Measurements from ENCODE around the gene ATP13A3.

Gene ATP13A3

DNA sequence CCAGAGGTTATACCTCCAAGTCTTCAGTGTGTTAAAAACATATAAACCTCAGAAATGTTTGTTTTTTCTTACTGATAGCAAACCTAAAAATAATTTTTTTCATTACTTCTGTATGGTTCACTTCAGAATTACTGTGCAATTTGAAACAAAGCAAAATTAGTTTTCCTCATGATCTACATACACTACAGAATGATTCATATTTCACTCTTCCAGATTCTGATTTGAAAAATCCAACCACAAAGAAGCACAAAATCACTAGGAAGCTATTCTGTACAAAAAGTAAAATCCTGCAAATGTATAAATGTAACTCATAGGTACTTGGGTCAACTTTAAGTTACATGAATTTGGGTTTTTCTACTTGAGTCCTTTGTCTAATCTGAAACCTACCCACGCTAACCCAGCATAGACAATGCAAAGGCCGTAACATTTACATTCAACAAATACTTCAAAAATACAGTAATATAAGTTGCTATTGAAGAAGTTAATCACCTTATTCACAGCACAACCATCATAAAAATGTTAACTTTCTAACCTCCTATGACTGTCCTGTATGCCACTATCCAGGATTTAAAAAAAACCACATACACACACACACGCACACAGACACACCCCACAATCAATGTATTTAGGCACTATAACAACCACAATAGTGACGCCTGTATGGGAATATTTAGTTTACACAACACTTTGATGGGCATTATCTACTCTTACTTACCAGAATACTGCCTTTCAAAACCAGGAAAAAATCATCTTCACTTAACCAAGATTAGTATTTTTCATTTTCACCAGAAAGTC lies 11.5 kb downstream of the ATP13A3 start:
- DNase-seq: no peak

DNA sequence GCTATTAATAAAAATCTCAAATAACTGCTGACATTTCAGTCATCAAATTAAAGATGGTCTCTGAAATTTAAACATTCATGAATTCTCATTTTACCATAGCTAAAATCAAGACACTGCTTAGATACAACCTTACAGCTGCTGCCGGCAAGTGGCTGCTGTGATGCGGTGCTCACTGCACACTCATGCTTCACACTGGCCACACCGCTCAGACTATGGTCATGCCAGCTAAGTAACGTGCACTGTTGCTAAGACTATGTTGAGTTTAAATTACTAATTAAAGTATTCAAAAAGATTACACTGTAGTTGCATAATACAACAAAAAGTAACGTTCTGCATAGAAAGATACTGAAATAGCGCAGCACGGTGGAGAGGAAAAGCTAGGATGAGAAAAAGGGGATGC lies 12.1 kb downstream of the ATP13A3 start:
- no peak for DNase-seq

DNA sequence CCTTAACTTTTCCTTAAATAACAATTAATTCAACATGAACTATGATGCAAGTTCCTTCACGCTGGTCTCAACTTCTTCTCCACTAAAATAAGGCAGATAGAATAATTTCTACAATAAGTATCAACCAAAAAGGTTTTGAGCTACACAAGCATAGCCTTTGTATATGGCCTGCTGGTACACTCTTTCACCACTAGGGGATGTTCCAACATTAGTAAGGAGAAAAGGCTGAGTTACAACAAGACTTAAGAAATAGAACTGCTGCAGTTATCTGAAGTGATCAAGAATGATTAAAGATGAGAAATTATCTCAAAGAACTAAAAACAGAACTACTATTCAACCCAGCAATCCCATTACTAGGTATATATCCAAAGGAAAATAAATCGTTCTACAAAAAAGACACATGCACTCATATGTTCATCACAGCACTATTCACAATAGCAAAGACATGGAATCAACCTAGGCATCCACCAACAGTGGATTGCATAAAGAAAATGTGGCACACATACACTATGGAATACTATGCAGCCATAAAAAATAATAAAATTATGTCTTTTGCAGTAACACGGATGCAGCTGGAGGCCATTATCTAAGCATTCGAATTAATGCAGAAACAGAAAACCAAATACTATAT lies 14.4 kb downstream of the ATP13A3 start:
- DNase-seq: peak; percentile 73 to 75

DNA sequence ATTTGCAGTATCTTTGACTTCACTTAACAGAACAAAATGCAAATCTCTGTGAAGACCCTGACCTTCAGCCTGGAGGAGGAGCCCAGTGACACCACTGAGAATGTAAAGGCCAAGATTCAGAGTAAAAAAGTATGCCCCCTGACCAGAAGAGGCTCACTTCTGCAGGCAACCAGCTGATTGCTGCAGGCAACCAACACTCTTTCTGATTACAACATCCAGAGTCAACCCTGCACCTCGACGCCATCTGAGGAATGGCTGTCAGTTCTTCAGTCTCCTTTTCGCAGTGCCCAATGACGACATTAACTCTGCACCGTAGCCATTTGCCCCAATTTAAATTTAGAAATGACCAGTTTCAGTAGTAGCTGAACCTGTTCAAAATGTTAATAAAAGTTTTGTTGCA lies 14.9 kb downstream of the ATP13A3 start:
- peak; percentile 31 to 37 for DNase-seq

DNA sequence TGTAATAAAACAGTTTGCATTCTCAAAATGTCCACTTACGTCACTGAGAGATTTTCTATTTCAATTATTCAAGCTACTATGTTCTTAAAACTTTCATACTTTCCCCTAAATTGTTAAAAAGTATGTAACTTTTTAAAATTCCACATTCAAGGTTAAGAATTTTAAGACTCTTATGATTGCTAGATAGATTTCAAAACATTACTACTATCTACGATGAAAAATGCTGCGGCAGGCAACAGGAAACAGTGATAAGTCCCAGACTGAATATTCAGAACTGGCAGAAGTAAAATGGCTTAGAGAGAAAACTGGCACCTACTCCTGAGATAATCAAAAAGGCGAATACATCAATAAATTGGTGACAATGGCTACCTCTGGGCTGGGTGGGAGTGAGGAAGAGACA lies 16.2 kb downstream of the ATP13A3 start:
- DNase-seq: no peak

DNA sequence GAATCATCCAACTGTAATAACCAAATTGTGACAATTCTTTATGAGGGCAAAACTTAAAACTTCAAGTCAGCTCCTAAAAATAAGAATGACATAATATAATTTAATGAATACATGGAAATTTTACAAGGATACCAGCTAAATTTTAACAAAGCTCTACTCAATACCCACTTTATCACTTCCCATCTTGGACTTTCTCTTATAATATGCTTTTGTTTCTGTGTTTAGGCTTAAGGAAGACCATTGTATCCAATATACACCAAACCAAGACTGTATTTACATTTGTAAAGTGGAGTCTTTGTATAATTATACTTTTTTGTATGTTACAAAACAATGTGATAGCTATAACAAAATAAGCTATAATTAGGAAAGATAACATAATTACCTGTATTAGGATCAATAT lies 16.8 kb downstream of the ATP13A3 start:
- no peak for DNase-seq

DNA sequence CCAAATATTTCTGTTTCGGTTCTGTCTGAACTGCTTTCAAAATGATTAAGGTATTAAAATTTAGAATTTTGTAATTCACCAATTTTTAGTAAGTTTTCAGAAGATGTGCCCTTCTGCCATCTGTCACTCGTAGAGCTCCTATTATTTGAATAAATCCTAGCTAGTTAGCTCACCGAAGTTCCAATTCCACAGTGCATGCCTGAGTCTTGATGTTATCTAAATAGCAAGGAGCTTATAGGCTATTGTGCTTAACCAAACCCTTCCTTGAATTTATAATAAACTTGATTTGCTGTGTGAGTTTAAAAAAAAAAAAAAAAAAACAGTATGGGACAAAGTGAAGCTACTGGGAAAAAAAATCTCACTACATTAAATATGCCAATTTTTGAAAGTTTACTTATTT lies 18.7 kb downstream of the ATP13A3 start:
- DNase-seq: no peak

DNA sequence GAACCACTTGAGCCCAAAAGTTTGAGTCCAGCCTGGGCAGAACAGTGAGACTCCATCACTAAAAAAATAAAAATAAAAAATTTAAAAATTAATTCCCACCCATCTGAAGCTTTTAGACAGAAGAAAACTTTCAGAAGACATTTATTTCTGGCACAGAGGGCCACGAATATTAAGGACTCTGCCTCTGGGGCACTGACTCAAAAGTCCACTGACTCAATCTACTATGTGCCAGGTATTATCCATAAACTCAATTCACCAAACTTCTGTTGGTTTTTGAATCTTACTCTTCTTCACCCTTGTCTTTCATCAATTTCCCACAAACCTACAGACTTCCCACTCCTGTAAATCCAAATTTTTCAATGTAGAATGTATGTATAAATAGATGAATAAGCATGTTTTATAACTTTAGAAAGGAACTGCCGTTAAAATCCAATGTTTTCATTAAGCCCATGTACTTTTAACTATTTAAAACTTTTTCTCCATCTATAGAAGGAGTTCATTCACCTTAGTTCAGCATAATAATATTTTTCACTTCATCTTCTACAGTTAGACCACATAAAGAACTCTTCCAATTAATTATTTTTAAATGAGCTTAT lies 19.9 kb downstream of the ATP13A3 start:
- no peak for DNase-seq

DNA sequence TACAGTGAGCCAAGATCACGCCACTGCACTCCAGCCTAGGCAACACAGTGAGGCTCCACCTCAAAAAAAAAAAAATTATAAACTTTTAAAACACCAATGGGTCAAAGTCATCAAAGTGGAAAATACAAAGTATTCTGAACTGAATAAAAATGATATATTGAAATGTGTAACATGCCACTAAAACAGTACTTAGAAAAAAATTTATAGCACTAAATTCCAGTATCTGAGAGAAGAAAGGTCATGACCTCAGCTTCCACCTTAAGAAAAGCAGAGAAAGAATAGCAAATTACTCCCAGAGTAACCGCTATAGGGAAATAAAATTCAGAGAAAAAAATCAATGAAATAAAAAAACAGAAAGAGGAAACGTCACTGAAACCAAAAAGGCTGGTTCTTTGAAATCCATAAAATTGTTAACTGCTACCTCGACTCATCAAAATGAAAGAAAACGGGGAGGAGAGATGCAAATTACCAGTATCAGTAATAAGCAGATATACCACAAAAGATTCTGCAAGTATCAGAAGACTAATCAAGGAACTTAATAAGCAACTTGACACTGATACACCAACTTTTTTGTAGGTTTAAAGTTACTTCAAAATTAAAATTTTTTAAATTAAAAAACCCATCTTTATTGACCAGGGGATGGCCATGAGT lies 20.8 kb downstream of the ATP13A3 start:
- DNase-seq: no peak

DNA sequence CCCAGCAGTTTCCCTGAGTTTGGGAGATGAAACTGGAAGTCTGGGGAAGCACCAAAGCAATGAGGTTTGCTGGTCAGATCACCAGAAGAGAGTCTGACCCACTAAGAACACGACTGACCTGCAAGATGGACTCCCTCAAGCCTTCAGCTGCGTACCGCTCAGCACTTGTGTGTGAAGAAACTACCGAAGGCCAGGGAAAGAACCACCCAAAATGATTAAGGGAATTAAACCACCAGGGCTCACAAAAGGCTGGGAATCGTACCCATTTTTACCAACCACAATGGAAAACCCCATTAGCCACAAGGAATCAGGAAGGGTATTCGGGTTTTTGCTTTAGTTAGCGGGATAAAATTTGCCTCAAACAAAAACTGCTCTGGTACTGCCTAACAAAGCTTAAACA lies 21.6 kb downstream of the ATP13A3 start:
- no peak for DNase-seq

DNA sequence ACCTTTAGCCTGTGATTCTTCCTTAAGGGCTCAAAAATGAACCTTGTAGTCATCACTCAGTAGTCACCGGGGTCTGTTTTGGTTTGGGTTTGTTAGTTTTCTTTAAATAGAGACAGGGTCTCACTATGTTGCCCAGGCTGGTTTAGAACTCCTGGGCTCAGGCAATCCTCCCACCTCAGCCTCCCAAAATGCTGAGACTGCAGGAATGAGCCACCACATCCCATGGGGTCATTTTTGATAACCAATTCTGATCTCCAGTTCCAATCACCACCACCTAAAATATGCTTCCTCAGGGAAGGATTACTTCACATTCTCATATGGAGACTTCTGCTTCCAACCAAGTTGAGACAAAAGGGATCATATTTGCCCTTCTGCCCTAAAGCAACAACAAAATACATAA lies 22.1 kb downstream of the ATP13A3 start:
- no peak for DNase-seq

DNA sequence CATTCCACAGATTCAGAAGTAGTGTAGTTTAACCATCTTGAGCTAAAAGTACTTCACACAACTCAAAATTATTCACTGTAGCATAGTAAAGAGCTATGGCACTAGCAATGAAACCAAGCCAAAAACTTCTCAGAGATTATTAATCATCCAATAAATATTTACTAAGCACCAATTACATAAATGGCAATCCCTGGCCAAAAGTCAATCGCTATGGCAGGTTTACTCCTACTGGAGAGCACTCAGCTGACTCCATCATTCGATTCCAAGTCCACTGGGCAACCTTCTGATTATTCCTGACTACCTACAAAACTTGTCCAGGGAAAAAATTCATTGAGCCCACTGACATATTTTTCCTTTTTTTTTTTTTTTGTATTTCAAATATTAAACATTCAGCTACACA lies 23.9 kb downstream of the ATP13A3 start:
- DNase-seq: no peak

DNA sequence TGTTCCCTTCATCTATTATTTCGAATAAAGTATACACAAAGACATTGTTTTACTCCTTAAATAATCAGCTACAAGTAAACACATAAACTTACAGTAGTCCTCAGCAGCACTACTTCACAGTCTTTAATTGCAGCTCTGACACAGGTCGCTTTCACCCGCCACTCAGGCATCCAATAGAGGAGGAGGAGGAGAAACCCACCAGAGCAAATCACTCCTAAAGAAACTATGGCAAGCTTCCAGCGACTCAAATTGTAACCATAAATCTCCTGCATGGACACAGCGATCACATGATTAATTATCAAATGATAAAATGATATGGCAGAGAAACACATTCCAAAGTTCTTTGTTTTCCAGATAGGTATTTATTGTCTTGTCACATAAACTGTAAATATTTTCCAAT lies 26.2 kb downstream of the ATP13A3 start:
- no peak for DNase-seq

DNA sequence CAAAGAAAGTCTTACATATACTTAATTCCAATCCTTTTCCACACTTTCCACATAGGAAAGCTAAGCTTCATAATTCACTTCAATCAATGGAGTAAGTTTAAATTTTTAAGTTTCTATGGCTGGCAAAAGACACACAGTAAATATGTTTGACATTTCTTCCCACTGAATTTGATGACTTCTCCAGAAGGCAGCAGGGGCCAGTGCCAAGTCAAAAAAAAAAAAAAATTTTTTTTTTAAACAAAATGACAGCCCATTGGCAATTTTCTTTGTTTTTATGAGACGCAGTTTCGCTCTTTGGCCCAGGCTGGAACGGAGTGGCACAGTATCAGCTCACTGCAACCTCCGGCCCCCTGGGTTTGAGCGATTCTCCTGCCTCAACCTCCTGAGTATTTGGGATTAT lies 28.7 kb downstream of the ATP13A3 start:
- DNase-seq: no peak

DNA sequence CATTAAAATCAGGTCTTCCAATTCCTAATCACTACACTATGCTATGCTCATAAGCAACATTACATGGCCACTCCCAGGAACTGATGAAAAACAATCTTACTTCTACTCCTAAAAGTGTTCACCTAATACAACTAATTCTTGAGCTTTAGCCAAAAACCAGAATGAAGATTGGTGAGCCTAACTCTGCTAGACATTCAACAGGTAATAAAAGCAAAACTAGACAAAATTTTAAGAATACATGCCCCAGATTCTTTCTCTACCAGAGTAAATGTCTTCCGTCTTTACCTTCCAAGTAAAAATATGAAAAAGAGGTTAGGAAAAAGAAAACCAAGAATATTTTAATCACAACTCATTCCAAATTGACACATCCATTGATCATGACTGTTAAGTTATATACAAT lies 31.3 kb downstream of the ATP13A3 start:
- no peak for DNase-seq

DNA sequence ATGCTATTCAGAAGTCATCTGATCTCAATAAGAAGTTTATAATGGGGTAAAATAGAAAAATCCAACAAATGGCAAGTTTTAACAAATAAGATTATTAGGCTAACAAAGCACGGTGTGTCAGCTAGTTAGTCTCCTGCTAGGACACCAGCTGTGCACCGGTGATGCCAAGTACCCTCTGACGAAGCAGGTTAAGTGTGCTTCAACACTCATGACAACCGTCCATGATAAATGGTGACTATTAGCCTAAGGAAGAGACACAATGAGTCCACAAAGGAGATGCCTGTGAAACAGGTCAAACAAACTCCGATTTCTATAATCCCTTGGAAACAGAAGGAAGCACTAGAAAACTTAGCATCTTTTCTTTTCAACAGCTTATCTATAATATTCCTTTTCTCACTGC lies 36.5 kb downstream of the ATP13A3 start:
- DNase-seq: no peak

DNA sequence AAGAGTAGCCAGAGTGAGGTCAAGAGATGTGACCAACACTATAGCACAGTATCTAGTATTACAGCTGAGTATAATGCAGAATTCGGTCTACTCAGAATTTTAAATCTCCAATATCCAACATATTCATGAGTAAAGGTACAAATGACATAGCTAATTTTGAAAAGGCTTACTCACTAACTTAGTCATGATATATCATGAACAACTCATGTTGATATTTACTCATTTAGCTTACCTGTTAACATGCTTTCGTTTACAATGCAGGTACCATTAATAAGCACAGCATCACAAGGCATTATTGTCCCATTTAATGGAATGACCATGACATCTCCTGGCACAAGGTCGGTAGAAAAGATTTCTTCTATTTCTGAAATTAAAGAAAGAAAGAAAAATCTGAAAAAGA lies 36.9 kb downstream of the ATP13A3 start:
- DNase-seq: no peak

DNA sequence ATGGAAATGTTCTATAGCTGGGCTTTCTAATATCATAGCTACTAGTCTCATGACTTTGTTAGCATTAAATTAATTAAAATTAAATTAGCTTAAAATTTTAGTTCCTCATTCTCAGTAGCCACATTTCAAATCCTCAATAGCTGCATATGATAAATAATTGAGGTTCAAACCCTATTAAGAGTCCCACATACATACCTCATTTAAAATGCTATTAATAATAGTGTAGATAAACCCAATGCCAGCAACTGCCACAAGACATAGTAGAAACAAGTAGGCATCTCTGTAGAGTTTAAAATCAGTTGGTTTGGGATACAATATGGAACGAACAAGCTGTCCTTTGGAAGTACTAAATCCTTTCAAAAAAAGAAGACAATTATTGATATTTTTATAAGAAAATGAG lies 39.1 kb downstream of the ATP13A3 start:
- no peak for DNase-seq

DNA sequence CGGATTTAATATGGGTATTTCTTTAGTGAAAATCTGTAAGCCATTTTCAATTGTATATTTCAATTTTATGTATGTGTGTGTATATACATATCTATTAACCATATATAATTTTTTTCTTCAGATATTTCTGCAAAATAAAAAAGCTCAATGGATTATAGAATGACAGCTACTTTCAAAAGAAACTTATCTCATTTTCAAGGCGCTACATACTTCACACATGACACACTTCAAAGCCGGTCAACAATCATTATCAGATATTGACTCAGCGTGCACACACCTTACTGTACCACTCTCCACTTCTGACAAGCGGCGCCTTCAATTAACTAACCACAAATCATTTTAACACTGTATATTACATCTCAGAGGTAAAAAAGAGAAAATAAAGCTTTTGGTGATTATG lies 39.6 kb downstream of the ATP13A3 start:
- DNase-seq: no peak

DNA sequence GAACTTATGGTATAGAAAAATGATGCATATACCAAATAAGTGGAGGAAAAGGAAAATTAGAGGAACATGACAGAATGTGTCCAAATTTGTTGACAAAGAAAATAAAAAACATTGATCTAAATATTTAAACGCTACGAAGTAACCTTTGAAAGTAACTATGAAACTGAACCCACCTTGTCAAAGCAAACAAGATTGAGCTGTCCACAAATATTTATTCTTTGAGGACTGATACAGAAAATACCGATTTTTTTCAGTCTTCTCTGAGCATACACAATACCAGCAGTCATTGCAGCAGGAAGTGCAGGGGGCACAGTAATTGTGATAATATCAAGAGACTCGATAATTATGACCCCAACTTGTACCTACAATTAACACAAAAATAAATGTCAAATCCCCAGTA lies 40.0 kb downstream of the ATP13A3 start:
- no peak for DNase-seq

DNA sequence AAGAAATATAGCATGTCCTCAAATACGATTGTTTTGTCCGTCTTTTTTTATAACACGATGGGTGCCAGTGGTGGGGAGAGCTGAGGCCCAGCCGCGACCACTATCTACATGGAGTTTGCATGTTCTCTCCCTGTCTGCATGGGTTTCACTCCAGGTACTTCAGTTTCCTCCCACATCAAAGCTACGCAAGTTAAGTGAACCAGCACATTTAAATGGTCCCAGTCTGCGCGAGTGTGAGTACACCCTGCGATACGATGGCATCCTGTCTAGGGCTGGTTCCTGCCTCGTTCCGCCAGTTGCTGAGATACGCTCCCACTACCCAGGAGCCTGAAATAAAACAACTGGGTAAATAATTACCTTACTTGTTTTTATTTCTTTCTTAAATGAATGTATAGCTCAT lies 40.6 kb downstream of the ATP13A3 start:
- DNase-seq: no peak

DNA sequence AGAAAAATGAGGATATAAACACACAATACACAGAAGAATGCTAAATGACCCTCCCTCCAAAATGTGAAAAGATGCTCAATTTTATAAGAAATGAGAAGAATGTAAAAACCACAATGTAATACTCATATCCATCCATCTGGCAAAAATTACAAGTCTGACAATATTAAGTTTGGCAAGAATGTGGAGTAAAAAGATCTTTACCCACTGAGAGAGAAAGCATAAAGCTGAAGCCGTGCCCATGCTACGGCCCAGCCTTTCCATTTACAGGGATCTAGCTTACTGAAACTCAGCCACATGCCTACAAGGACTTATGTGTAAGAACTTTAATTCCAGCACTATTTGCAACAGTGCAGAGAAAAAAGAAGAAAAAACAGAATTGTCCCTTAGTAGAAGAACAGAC lies 42.9 kb downstream of the ATP13A3 start:
- DNase-seq: no peak

DNA sequence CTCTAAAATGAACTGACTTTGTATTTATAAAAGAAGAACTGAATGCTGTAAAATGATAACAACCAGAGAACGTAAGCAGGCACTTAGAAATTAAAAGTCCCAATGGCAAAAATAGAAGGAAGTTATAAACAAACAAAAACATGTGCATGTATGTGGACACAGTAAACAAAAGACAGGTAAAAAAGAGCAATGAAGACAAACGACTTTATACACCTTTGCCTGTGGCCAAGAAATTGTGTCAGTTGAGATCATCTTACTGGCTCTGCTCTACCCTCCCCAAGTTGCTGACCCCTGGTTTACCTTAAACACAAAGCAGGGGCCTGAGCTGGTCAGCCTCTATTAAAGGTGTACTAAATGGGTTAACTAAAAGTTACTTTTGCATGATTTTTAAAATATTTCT lies 46.0 kb downstream of the ATP13A3 start:
- no peak for DNase-seq
